22Rv1 (cell line): ENCODE measurements around the gene CPA5.

Experiments used
- H3K27ac ChIP-seq: fragments of 450-650 bp; 2 replicates; pipeline ENCODE4 v1.5.1; 2017
- ZFX ChIP-seq: fragments of 450-650 bp; IDR thresholded peaks from 2 replicates; pipeline ENCODE4 v1.6.1; 2017; ENCODE audit warnings: antibody characterized with exemption, borderline replicate concordance
- TF ChIP-seq, protein P1 (sequence below): fragments of 450-650 bp; IDR thresholded peaks from 2 replicates; pipeline ENCODE4 v1.5.1; 2017; ENCODE audit warnings: mild to moderate bottlenecking

Gene CPA5, protein sequence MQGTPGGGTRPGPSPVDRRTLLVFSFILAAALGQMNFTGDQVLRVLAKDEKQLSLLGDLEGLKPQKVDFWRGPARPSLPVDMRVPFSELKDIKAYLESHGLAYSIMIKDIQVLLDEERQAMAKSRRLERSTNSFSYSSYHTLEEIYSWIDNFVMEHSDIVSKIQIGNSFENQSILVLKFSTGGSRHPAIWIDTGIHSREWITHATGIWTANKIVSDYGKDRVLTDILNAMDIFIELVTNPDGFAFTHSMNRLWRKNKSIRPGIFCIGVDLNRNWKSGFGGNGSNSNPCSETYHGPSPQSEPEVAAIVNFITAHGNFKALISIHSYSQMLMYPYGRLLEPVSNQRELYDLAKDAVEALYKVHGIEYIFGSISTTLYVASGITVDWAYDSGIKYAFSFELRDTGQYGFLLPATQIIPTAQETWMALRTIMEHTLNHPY

DNA sequence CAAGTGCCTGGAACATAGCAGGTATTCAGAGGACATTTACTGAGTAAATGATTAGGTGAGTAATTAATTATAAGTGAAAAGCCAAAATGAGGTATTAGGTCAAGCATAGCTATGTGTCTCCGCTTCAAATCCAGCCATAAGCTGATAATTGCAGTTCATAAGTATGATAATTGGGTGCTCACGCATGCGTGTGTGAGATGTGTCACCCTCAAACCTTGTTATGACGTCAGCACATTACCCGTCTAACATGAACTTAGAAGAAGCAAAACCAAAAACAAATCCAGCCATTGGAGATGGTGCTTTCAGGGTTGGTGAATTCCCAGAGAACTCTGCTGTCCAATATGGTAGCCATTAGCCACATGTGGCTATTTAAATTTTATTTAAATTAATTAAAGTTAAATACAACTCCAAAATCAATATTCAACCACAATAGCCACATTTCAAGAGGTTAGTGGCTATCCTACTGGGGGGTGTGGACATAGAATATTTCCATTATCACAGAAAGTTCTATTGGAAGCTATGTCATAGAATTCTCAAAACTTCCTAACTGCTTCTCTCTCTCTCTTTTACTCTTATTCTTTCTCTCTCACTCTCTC, at the start of gene CPA5:
CPA5 (plus strand) TSS at position 546 of the 596 bp plus-strand sequence. CDS start 1,670 bp downstream, outside the sequence.
- TF ChIP-seq, protein P1, sequence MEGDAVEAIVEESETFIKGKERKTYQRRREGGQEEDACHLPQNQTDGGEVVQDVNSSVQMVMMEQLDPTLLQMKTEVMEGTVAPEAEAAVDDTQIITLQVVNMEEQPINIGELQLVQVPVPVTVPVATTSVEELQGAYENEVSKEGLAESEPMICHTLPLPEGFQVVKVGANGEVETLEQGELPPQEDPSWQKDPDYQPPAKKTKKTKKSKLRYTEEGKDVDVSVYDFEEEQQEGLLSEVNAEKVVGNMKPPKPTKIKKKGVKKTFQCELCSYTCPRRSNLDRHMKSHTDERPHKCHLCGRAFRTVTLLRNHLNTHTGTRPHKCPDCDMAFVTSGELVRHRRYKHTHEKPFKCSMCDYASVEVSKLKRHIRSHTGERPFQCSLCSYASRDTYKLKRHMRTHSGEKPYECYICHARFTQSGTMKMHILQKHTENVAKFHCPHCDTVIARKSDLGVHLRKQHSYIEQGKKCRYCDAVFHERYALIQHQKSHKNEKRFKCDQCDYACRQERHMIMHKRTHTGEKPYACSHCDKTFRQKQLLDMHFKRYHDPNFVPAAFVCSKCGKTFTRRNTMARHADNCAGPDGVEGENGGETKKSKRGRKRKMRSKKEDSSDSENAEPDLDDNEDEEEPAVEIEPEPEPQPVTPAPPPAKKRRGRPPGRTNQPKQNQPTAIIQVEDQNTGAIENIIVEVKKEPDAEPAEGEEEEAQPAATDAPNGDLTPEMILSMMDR: no peak
- no peak for TF ChIP-seq ZFX
- no peak within 1 kb of the TSS for H3K27ac ChIP-seq

DNA sequence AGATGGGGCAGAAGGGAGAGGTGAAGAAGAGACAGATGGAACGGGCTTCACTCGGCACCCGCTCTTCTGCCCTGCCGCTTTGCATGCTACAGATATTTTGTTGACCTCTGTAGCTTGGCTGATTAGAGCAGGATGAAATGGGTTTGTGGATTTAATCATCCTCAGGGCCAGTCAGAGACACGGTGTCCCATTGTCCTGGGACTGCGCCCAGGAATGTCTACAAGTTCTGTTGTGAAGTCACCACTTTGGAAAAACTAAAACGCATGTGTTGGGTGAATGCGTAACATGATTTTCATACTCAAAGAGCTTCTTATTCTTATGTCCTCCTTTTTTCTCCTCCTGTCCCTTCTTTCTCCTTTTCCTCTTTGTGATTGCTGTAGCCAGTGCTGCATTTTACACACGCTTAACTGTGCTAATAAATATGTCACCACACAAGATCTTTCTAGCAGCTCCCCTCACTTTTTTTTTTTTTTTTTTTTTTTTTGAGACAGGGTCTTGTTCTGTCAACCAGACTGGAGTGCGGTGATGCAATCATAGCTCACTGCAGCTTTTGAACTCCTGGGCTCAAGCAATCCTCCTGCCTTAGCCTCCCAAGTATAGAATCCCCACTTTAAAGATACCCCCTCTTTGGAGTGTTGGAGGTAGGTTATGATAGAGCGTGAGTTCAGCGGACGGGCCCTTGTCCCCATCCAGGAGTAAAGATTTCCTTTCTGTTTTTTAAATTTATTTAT, 48.2 kb upstream of the CPA5 start:
- TF ChIP-seq ZFX: no peak
- TF ChIP-seq, protein P1: no peak
- H3K27ac ChIP-seq: no peak overlapping the region

DNA sequence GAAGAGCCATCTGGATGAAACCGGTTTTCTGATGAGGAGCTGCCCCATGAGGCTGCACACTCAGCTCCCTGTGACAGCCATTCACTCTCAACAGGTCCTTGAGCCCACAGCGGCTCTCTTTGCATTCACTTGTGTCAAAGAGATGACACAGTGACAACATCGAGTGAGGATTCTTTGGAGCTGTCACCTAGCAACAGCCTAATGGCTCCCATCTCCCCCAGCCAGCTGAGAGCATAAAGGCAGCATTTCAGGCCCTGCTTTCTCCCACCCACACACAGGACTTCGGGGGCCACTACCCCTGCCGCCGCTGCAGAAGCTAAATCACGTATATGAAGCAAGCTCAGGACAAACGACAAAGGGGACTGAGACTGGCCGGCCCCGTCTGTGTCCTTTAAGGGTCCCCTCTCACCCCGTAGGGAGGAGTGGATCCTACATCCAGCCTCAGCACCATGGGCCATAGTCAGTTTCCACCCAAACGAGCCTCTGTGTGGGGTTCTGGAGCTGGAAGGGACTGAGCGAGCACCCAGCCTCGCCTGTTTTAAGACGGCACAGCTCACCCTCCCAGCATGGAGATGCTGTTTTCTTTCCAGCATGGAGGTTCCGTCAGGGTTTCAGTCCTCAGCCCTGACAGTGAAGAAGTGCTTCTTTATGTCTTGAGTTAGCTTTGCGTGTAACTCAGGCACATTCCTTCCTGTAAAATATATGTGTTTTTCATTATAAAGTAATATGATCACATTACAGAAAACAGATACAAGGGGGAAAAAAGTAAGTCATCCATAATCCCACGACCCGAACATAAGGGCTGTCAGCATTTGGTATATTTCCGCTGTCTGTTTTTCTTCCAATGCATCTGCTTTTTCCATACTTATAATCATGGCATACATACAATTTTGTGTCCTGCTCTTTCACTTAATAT, 46.7 kb upstream of the CPA5 start:
- no peak overlapping the region for H3K27ac ChIP-seq
- TF ChIP-seq ZFX: no peak
- TF ChIP-seq, protein P1: no peak

DNA sequence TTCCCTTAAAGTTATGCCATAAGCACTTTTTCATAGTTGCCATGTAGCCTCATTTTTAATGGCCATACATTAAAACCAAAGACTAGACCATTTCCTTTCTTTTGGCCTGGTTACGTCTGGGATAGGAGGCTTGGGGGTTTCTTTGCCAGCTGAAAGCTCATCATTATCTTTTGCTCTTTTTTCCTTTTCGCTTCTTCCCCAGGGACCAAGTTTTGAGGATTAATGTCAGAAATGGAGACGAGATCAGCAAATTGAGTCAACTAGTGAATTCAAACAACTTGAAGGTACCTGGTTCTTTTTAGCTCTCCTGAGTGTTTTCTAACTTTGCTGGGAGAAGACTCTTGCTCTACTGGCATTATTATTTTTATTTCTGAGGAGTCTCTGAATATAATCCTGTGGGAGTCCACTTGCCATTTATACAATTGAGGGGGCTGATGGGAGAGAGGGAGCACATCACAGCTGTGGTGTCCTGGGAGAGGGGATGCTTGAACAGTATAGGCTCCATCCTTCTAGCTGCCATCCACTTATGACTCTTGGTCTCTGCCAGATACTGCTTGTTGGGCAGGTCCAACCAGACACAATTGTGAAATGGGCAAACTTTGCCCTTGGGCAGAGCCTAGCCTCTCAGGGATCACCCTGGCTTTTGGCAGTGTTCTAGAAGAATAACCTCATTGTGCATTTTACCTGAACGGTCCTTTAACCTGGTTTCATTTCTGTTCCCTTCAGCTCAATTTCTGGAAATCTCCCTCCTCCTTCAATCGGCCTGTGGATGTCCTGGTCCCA, 45.9 kb upstream of the CPA5 start:
- no peak overlapping the region for H3K27ac ChIP-seq

DNA sequence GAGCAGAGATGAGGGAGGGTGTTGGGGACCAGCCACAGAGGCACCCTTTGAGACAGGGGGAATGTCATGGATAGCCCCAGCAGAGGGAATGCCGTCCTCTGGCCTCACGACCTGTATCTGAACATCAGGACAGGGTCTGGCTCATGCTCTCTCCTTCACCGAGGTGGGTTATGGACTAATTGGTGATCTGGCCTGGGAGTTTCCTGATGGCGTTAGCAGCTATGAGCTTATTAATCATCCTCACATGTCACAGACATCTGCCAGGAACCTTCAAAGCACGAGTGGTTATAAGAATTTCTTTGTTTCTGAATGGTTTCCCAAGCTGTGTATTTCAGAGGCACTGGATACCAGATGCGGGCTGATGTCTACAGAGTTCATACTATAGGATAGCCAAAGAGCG, 44.8 kb upstream of the CPA5 start:
- TF ChIP-seq, protein P1: no peak
- TF ChIP-seq ZFX: no peak
- no peak overlapping the region for H3K27ac ChIP-seq

More for the DNA sequence above, 45.9 kb upstream of the CPA5 start:
- no peak for TF ChIP-seq ZFX
- TF ChIP-seq, protein P1: no peak

DNA sequence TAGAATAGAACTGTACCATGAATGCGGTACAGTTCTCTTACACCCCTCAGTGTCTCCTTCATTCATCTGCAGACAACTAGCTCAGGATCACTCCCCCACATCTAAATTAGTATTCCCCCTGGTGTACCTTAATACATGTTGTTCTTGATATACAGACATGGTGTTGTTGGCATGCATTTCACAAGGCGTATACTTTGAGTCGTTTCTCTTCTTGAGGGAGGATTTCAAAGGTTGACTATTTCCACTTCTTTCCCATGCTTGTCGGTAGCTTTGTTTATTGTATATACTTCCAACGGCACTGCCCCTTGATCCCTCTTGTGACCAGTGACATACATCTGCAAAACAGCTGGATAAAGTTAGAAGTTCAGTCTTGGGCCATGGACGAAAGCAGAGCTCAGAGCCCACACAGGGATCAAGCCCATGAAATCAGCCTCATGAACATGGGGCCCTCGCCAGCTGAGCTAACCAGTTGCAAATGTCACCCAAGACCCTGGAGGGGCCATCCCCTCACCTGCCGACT, 43.1 kb upstream of the CPA5 start:
- H3K27ac ChIP-seq: no peak overlapping the region
- no peak for TF ChIP-seq ZFX
- TF ChIP-seq, protein P1: no peak
